Caco-2 (cell line): Measurements from ENCODE around the gene RAMP3. TPM values are rescaled to one million over a fixed set of nuclear protein-coding genes. Genes with fewer than 3 reads are reported as not detected.
"Not testable (repeated sequence)": the region's sequence is repeated elsewhere in the genome, so short reads cannot be mapped to it uniquely, and the experiment has no call there.

Experiments used
- BruUV-seq: library from RNA; stranded (reverse); fragments of 400-500 nt; replicated peaks from 2 replicates; lab custom pipeline; 2021; lab: Mats Ljungman, UMichigan
- CTCF ChIA-PET: fragments of 300-600 bp; sonication (Branson Sonifier 250); formaldehyde crosslinking; loops from one replicate; lab custom pipeline; 2022; ENCODE audit warnings: antibody characterized with exemption; lab: Charles Lee
- POLR2A ChIA-PET: fragments of 300-600 bp; sonication (Branson Sonifier 250); formaldehyde crosslinking; loops from one replicate; lab custom pipeline; 2022; ENCODE audit warnings: antibody characterized with exemption; lab: Charles Lee
- DNase-seq, 2 experiments: peaks; one replicate each; pipeline versions ENCODE4 v3.0.0 to v3.0.0-alpha.2; 2020 to 2022
- H3K27me3 ChIP-seq: replicated peaks from 2 replicates; pipeline ENCODE4 v1.6.0; 2011; ENCODE audit warnings: low read length; ENCODE audit not compliant: control insufficient read depth, insufficient read depth
- H3K36me3 ChIP-seq: 2 replicates; pipeline ENCODE4 v1.5.1; 2011; ENCODE audit warnings: low read length; ENCODE audit not compliant: control insufficient read depth, insufficient read depth
- H3K4me1 ChIP-seq: fragments of 250-450 bp; sonication (Bioruptor Pico); 2 replicates; pipeline ENCODE4 v1.5.1; 2020; ENCODE audit warnings: mild to moderate bottlenecking
- H3K4me3 ChIP-seq: 2 replicates; pipeline ENCODE4 v1.5.1; 2011; ENCODE audit warnings: low read depth, mild to moderate bottlenecking, control low read depth, low read length
- H3K9me3 ChIP-seq: fragments of 250-450 bp; sonication (Bioruptor Pico); 2 replicates; pipeline ENCODE4 v1.5.1; 2020; ENCODE audit warnings: mild to moderate bottlenecking, moderate library complexity
- H3K27ac Mint-ChIP-seq: one replicate; pipeline ENCODE4 v1.8.0; 2022; ENCODE audit warnings: mixed read lengths; ENCODE audit not compliant: unreplicated experiment
- H3K27me3 Mint-ChIP-seq: one replicate; pipeline ENCODE4 v1.8.0; 2022; ENCODE audit warnings: mixed read lengths; ENCODE audit not compliant: insufficient read depth, unreplicated experiment
- H3K36me3 Mint-ChIP-seq: one replicate; pipeline ENCODE4 v1.8.0; 2022; ENCODE audit warnings: mild to moderate bottlenecking, mixed read lengths; ENCODE audit not compliant: insufficient read depth, unreplicated experiment
- H3K4me1 Mint-ChIP-seq: one replicate; pipeline ENCODE4 v1.8.0; 2022; ENCODE audit warnings: low read depth, mixed read lengths; ENCODE audit not compliant: unreplicated experiment
- H3K4me3 Mint-ChIP-seq: one replicate; pipeline ENCODE4 v1.8.0; 2022; ENCODE audit warnings: mild to moderate bottlenecking, moderate library complexity, mixed read lengths; ENCODE audit not compliant: unreplicated experiment
- H3K9me3 Mint-ChIP-seq: one replicate; pipeline ENCODE4 v1.8.0; 2022; ENCODE audit warnings: mixed read lengths; ENCODE audit not compliant: unreplicated experiment
- intact Hi-C: fragments of 100-400 bp; cut with micrococcal nuclease; formaldehyde crosslinking; loops from one replicate; pipeline ENCODE4 v1.10.0; 2022; ENCODE audit not compliant: unreplicated experiment
- total RNA-seq: library from RNA; stranded (reverse); gene quantifications from 2 replicates; pipeline ENCODE4 v1.2.3, GENCODE V29; 2022
- TF ChIP-seq, protein P1 (sequence below), 2 experiments: fragments of 200-600 bp in 1 of 2; IDR thresholded peaks; 1 replicate in 1 of 2; 2 replicates in 1 of 2; pipeline versions ENCODE4 v1.5.1 to v1.8.0; 2011 to 2022; ENCODE audit warnings: antibody characterized with exemption in 1 of 2, control low read depth in 1 of 2, inconsistent platforms in 1 of 2, low read depth in 1 of 2, low read length in 1 of 2, mild to moderate bottlenecking in 1 of 2, moderate library complexity in 1 of 2; ENCODE audit not compliant: insufficient read depth in 1 of 2, severe bottlenecking in 1 of 2, unreplicated experiment in 1 of 2

Gene RAMP3
- total RNA-seq, 1 experiment from 2014 or later, result not detected

DNA sequence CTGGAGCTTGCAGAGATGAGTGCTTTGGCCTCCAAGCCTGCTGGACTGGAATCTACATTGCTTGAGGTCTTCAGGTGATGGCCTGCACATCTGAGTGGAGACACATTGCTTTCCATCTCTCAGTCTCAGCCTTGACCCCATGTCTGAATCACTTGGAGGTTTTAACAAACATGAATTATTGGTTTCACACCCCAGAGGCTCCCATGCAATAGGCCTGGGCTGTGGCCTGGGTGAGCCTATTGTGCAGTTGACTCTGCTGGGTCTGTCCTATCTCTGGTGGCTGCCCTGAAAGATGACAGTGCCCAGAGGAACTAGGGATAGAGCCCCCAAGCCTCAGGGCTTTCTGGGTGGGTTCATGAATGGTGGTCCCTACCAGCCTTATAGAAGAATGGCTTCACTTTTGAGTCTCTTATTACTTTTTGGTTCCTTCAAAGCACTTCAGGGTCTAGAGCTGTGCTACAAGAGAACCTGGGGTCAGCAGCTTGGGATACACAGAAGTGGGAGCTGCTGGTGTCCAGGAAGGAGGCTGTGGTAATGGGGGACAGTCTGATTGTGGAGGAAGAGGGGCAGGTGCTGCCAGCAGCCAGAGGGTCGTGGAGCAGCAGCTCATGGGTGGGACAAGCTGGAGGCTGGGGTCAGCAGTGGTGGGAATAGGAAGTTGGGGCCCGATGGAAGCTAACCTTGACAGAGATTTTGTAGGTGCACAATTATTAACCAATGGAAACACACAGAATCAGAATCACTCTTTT, 5.5 kb downstream of the RAMP3 start:
- no peak overlapping the region for H3K4me3 Mint-ChIP-seq
- DNase-seq, result no peak
- BruUV-seq, result no TSS peak
- TF ChIP-seq, protein P1, sequence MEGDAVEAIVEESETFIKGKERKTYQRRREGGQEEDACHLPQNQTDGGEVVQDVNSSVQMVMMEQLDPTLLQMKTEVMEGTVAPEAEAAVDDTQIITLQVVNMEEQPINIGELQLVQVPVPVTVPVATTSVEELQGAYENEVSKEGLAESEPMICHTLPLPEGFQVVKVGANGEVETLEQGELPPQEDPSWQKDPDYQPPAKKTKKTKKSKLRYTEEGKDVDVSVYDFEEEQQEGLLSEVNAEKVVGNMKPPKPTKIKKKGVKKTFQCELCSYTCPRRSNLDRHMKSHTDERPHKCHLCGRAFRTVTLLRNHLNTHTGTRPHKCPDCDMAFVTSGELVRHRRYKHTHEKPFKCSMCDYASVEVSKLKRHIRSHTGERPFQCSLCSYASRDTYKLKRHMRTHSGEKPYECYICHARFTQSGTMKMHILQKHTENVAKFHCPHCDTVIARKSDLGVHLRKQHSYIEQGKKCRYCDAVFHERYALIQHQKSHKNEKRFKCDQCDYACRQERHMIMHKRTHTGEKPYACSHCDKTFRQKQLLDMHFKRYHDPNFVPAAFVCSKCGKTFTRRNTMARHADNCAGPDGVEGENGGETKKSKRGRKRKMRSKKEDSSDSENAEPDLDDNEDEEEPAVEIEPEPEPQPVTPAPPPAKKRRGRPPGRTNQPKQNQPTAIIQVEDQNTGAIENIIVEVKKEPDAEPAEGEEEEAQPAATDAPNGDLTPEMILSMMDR (IDR thresholded peaks at IDR 0.05; ENCODE audit: insufficient read depth in 1 of 2, low read depth in 1 of 2, low read length in 1 of 2, severe bottlenecking in 1 of 2, unreplicated experiment in 1 of 2), result no peak
- H3K27me3 ChIP-seq, result no peaks in the 10 kb centered on the region; the same call in 1 of the 2 replicates
- intact Hi-C loops, result no loop called here
- H3K9me3 Mint-ChIP-seq, result peaks cover 9% of the 10 kb centered on the region
- no peaks in the 10 kb centered on the region for H3K36me3 Mint-ChIP-seq
- H3K4me1 Mint-ChIP-seq, result no peaks in the 10 kb centered on the region
- H3K27me3 Mint-ChIP-seq, result peaks cover 21% of the 10 kb centered on the region
- ChIA-PET POLR2A (no interaction called here), CTCF (no interaction called here)
- no peak overlapping the region for H3K4me3 ChIP-seq
- H3K4me1 ChIP-seq, result no peaks in the 10 kb centered on the region
- no peaks in the 10 kb centered on the region for H3K36me3 ChIP-seq
- H3K27ac Mint-ChIP-seq, result no peak overlapping the region
- no peaks in the 10 kb centered on the region for H3K9me3 ChIP-seq

DNA sequence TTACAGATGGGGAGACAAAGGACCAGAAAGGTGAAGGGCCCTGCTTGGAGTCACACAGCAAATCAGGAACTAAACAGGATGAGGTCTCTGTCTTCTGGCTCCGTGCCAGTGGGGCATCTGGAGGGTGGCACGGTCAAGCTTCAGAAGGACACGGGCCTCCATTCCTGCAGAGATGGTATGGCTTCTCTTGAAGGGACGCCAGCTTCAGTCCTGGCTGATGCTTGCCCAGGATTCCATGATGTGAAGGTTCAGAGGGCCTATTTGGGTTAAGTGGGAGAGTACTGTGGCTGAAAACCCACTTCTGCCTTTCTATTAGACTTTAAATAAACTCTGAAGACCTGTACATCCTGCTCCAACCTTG, 6.1 kb downstream of the RAMP3 start:
- Histone ChIP-seq H3K4me3 (no peak overlapping the region), H3K4me1 (no peaks in the 10 kb centered on the region), H3K27me3 (no peaks in the 10 kb centered on the region; the same call in 1 of the 2 replicates), H3K9me3 (no peaks in the 10 kb centered on the region), H3K36me3 (no peaks in the 10 kb centered on the region)
- DNase-seq, result no peak
- H3K9me3 Mint-ChIP-seq, result peaks cover 9% of the 10 kb centered on the region
- H3K4me3 Mint-ChIP-seq, result no peak overlapping the region
- CTCF ChIA-PET, result no interaction called here
- POLR2A ChIA-PET, result no interaction called here
- intact Hi-C loops, result no loop called here
- H3K4me1 Mint-ChIP-seq, result no peaks in the 10 kb centered on the region
- TF ChIP-seq, protein P1 (IDR thresholded peaks at IDR 0.05; ENCODE audit: insufficient read depth in 1 of 2, low read depth in 1 of 2, low read length in 1 of 2, severe bottlenecking in 1 of 2, unreplicated experiment in 1 of 2), result no peak
- no TSS peak for BruUV-seq
- peaks cover 16% of the 10 kb centered on the region for H3K27me3 Mint-ChIP-seq
- no peaks in the 10 kb centered on the region for H3K36me3 Mint-ChIP-seq
- H3K27ac Mint-ChIP-seq, result no peak overlapping the region

DNA sequence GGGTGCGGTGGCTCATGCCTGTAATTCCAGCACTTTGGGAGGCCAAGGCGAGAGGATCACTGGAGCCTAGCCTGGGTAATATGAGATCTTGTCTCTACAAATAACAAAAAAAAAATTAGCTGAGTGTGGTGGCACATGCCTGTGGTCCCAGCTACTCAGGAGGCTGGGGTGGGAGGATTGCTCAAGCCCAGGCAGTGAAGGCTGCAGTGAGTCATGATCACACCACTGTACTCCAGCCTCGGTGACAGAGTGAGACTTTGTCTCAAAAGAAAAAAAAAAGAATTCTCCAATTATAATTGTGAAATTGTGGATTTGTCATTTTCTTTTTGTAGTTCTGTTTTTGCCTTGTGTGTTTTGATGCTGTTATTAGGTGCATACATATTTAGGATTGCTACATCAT, 6.7 kb downstream of the RAMP3 start:
- CTCF ChIA-PET, intact Hi-C loops, H3K36me3 Mint-ChIP-seq, H3K4me1 ChIP-seq, DNase-seq, H3K4me3 ChIP-seq, H3K27me3 ChIP-seq, H3K27ac Mint-ChIP-seq, POLR2A ChIA-PET, H3K4me1 Mint-ChIP-seq, H3K4me3 Mint-ChIP-seq, H3K9me3 ChIP-seq, H3K9me3 Mint-ChIP-seq, H3K36me3 ChIP-seq, BruUV-seq: not testable (repeated sequence)
- H3K27me3 Mint-ChIP-seq, result peaks cover 16% of the 10 kb centered on the region
